Endothelial cell (in vitro differentiated cells): ENCODE results near the gene RPS6KA6. TPM values are rescaled to one million over a fixed set of nuclear protein-coding genes. Genes with fewer than 3 reads are reported as not detected.
A peak's percentile ranks its signal among the peaks of the same experiment; 100 is the strongest.

ENCODE experiments used
- DNase-seq: peaks from one replicate; pipeline ENCODE4 v3.0.0; 2021; ENCODE audit warnings: low spot score
- H3K27ac Mint-ChIP-seq: one replicate; pipeline ENCODE4 v1.8.0; 2021; ENCODE audit warnings: mixed read lengths, inconsistent platforms; ENCODE audit not compliant: unreplicated experiment
- H3K27me3 Mint-ChIP-seq: one replicate; pipeline ENCODE4 v1.8.0; 2021; ENCODE audit warnings: mild to moderate bottlenecking, moderate library complexity, mixed read lengths, inconsistent platforms; ENCODE audit not compliant: unreplicated experiment
- H3K36me3 Mint-ChIP-seq: one replicate; pipeline ENCODE4 v1.8.0; 2021; ENCODE audit warnings: mild to moderate bottlenecking, low read depth, mixed read lengths, inconsistent platforms; ENCODE audit not compliant: unreplicated experiment
- H3K4me1 Mint-ChIP-seq: one replicate; pipeline ENCODE4 v1.8.0; 2021; ENCODE audit warnings: mild to moderate bottlenecking, mixed read lengths, inconsistent platforms; ENCODE audit not compliant: unreplicated experiment
- H3K4me3 Mint-ChIP-seq: one replicate; pipeline ENCODE4 v1.8.0; 2021; ENCODE audit warnings: mild to moderate bottlenecking, mixed read lengths, inconsistent platforms; ENCODE audit not compliant: unreplicated experiment
- H3K9me3 Mint-ChIP-seq: one replicate; pipeline ENCODE4 v1.8.0; 2021; ENCODE audit warnings: mixed read lengths, inconsistent platforms; ENCODE audit not compliant: unreplicated experiment
- long read RNA-seq: library from polyadenylated mRNA; unstranded; transcript quantifications from one replicate; pipeline ENCODE4 v2.0.0, GENCODE V29; 2020; ENCODE audit not compliant: unreplicated experiment
- total RNA-seq: library from RNA; stranded (reverse); fragmentation: NEBNext Ultra II Directional; extraction: Animal tissue kit (Norgen Biotek cat#: 25700); gene quantifications from one replicate; pipeline ENCODE4 v1.2.1, GENCODE V29; 2021; ENCODE audit not compliant: unreplicated experiment
- TF ChIP-seq, protein P1 (sequence below): fragments of 200-600 bp; sonication (generic); IDR thresholded peaks from one replicate; pipeline ENCODE4 v1.5.0; 2021; ENCODE audit warnings: antibody characterized with exemption; ENCODE audit not compliant: unreplicated experiment

Gene RPS6KA6
- 7.4 TPM for total RNA-seq
- long read RNA-seq, partial matches to known transcripts, result 1 of 1 reads
- long read RNA-seq, other reads (novel, unspliced or antisense), result 0 of 1 reads

GRCh38 chrX:84187533-84188319 lies at the start of gene RPS6KA6:
TSS of gene RPS6KA6 (minus strand) at chrX:84188199. CDS start at chrX:84187899, 300 bp downstream.
- DNase-seq, result peak; percentile 36
- Mint-ChIP-seq H3K27me3 (no peaks in the 10 kb centered on the region), H3K4me3 (peak within 1 kb of the TSS; percentile 92), H3K4me1 (peaks cover 4% of the 10 kb centered on the region), H3K9me3 (no peaks in the 10 kb centered on the region), H3K27ac (peak within 1 kb of the TSS; percentile 30), H3K36me3 (no peaks in the 10 kb centered on the region)
- TF ChIP-seq, protein P1, sequence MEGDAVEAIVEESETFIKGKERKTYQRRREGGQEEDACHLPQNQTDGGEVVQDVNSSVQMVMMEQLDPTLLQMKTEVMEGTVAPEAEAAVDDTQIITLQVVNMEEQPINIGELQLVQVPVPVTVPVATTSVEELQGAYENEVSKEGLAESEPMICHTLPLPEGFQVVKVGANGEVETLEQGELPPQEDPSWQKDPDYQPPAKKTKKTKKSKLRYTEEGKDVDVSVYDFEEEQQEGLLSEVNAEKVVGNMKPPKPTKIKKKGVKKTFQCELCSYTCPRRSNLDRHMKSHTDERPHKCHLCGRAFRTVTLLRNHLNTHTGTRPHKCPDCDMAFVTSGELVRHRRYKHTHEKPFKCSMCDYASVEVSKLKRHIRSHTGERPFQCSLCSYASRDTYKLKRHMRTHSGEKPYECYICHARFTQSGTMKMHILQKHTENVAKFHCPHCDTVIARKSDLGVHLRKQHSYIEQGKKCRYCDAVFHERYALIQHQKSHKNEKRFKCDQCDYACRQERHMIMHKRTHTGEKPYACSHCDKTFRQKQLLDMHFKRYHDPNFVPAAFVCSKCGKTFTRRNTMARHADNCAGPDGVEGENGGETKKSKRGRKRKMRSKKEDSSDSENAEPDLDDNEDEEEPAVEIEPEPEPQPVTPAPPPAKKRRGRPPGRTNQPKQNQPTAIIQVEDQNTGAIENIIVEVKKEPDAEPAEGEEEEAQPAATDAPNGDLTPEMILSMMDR, result no peak

- DNase-seq, result no peak
- no peaks in the 10 kb centered on the region for H3K9me3 Mint-ChIP-seq
- no peak overlapping the region for H3K27ac Mint-ChIP-seq
- TF ChIP-seq, protein P1, result no peak
- H3K4me1 Mint-ChIP-seq, result peaks cover 7% of the 10 kb centered on the region
- no peak overlapping the region for H3K4me3 Mint-ChIP-seq
- no peaks in the 10 kb centered on the region for H3K27me3 Mint-ChIP-seq
- no peaks in the 10 kb centered on the region for H3K36me3 Mint-ChIP-seq
Measured at GRCh38 chrX:84224741-84225140, 36.7 kb upstream of the RPS6KA6 start.

DNA sequence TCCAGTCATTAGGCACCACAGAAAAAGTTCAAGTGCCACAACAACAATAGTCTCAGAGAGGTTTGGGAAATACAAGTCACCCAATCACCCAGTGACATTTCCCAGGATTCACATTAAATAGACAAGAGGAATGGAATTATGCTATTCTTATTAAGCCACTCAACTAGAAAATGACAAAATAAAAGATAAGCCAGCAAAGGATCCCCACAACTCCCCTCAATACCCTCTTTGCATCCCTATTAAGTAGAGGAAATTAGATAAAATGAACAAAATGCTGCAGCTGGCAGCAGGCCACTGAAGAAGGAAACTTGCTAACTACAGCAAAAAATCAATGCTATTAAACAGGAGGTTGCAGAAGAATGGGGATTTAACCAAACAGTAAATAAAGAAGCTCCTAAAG lies 35.3 kb upstream of the RPS6KA6 start:
- no peaks in the 10 kb centered on the region for H3K27me3 Mint-ChIP-seq
- no peak overlapping the region for H3K27ac Mint-ChIP-seq
- no peak for DNase-seq
- no peaks in the 10 kb centered on the region for H3K9me3 Mint-ChIP-seq
- TF ChIP-seq, protein P1, result no peak
- H3K4me3 Mint-ChIP-seq, result no peak overlapping the region
- H3K4me1 Mint-ChIP-seq, result peaks cover 4% of the 10 kb centered on the region
- H3K36me3 Mint-ChIP-seq, result no peaks in the 10 kb centered on the region

DNA sequence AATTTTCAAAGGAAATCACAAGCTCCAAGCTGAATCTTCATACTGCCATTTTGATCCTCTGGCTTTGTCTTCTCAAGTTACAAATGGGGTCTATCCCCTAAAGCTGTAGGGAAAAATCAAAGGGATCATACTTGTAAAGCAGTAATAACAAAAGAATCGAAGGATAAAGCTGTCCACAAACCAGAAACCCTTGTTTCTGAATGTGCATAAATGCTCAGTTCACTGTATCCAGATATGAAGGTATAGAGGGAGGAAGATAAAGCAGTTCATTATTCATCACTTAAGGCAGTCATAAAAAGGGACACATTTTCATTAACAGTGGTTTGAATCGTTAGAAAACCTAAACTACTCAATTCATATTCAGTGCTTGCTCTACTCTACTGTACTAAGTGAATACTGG lies 33.2 kb upstream of the RPS6KA6 start:
- Mint-ChIP-seq H3K4me3 (no peak overlapping the region), H3K27ac (no peak overlapping the region), H3K36me3 (no peaks in the 10 kb centered on the region), H3K9me3 (no peaks in the 10 kb centered on the region), H3K4me1 (no peaks in the 10 kb centered on the region), H3K27me3 (no peaks in the 10 kb centered on the region)
- TF ChIP-seq, protein P1, result no peak
- DNase-seq, result no peak

- H3K9me3 Mint-ChIP-seq, result no peaks in the 10 kb centered on the region
- TF ChIP-seq, protein P1, result no peak
- H3K27me3 Mint-ChIP-seq, result no peaks in the 10 kb centered on the region
- no peaks in the 10 kb centered on the region for H3K36me3 Mint-ChIP-seq
- H3K27ac Mint-ChIP-seq, result no peak overlapping the region
- H3K4me3 Mint-ChIP-seq, result no peak overlapping the region
- no peak for DNase-seq
- no peaks in the 10 kb centered on the region for H3K4me1 Mint-ChIP-seq
Measured at GRCh38 chrX:84219551-84219950, 31.6 kb upstream of the RPS6KA6 start.
